NCI-H2029 treated with DMSO at 0.1 percent for 48 hours (cell line): ENCODE measurements around the gene FBXO27.
"Not testable (repeated sequence)": the region's sequence is repeated elsewhere in the genome, so short reads cannot be mapped to it uniquely, and the experiment has no call there.

Experiments
- DNase-seq: peaks from one replicate; lab custom pipeline; 2025; lab: John Stamatoyannopoulos, UW

The FBXO27 gene

GRCh38 chr19:38987745-38988144 is 44.6 kb downstream of the FBXO27 start:
- not testable (repeated sequence) for DNase-seq

- DNase-seq: no peak
Measured at GRCh38 chr19:38985262-38985661, 47.1 kb downstream of the FBXO27 start.

- DNase-seq: no peak
Measured at GRCh38 chr19:38980583-38981374, 51.6 kb downstream of the FBXO27 start.

- no peak for DNase-seq
Measured at GRCh38 chr19:38979812-38980211, 52.5 kb downstream of the FBXO27 start.

GRCh38 chr19:38978326-38978689 is 54.0 kb downstream of the FBXO27 start:
- DNase-seq: no peak

GRCh38 chr19:38977445-38978325 is 54.7 kb downstream of the FBXO27 start:
- no peak for DNase-seq

- no peak for DNase-seq
Measured at GRCh38 chr19:38975861-38976271, 56.5 kb downstream of the FBXO27 start.

- no peak for DNase-seq
Measured at GRCh38 chr19:38975214-38975860, 57.0 kb downstream of the FBXO27 start, which contains the start of gene FBXO17. FBXO17 (minus strand) TSS chr19:38975742; CDS start chr19:38950319, 25,423 bp downstream.

- DNase-seq: no peak
Measured at GRCh38 chr19:38974624-38975213, 57.6 kb downstream of the FBXO27 start.
